ENCODE data around the gene BORCS5.
A peak's percentile ranks its signal among the peaks of the same experiment; 100 is the strongest.
"Not testable (repeated sequence)": the region's sequence is repeated elsewhere in the genome, so short reads cannot be mapped to it uniquely, and the experiment has no call there.

The BORCS5 gene

DNA sequence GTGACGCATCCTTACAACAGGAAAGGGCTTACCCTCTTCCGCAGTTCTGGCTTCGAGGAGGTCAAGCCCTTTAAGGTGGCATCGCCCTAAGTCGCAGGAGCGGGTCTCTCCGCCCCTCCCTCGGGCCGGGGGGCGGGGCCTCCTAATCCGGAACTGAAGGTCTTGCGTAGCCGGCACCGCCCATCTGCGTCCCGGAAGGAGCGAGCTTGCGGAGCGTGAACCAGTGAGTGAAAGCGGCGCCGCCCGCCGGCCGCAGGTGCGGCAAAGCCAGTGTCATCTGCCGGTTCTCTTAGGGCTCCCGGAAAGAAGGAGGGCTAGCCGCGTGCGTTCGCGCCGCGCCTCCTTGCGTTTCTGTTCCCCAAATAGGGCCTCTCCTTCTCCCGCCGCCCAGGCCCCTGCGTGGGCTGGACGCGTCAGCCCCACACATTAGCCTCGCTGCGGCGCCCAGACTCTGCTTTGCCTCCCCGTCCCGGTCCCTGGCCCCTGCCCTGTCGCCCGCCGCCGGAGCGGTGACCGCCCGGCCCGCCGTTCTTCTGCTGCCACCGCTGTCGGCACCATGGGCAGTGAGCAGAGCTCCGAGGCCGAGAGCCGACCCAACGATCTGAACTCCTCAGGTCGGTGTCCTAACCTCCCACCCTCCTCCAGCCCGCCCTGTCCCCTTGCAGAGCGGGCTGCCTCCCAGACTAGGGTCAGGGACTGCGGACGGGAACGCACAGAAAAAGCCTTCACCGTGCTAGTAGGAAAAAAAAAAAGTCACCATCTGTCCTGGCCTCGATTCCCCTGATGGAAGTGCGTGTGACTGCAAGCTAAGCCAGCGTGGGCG, at the start of gene BORCS5:
Gene BORCS5, plus strand, starts transcription at position 183 of the 823 bp plus-strand sequence. Its CDS starts 374 bp downstream, at position 557.
- DNase-seq (ENCODE audit: extremely low read depth in 1 of 2, low read depth in 1 of 2): peak; percentile 97

DNA sequence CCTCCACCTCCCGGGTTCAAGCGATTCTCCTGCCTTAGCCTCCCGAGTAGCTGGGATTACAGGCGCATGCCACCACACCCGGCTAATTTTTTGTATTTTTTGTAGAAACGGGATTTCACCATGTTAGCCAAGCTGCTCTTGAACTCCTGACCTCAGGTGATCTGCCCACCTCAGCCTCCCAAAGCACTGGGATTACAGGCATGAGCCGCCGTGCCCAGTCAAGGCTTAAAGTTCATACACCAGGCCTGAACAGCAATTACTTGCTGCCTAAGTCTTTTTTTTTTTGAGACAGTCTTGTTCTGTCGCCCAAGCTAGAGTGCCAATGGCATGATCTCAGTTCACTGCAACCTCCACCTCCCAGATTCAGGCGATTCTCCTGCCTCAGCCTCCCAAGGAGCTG, 46.2 kb upstream of the BORCS5 start:
- DNase-seq (ENCODE audit: extremely low read depth in 1 of 2, low read depth in 1 of 2): not testable (repeated sequence)

DNA sequence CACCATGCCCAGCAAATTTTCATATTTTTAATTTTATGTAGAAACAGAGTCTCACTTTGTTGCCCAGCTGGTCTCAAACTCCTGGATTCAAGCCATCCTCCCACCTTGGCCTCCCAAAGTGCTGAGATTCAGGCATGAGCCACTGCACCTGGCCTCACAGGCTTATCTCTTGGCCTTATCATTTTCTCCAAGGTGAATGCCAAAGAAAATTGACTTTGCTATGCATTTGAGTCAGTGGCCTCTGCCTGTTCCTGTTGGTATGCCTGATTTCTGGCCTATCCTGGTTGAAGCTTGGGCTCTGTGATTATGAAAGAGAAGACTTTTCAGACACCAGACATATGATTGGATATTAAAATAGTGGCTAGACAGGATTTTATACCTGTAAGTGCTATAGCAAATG, 41.0 kb upstream of the BORCS5 start:
- no peak for DNase-seq (ENCODE audit: extremely low read depth in 1 of 2, low read depth in 1 of 2)

- DNase-seq (ENCODE audit: extremely low read depth in 1 of 2, low read depth in 1 of 2): no peak
Measured at GRCh38 chr12:12319451-12320183, 37.3 kb upstream of the BORCS5 start.

- no peak for DNase-seq (ENCODE audit: extremely low read depth in 1 of 2, low read depth in 1 of 2)
Measured at GRCh38 chr12:12323118-12323517, 33.8 kb upstream of the BORCS5 start.

DNA sequence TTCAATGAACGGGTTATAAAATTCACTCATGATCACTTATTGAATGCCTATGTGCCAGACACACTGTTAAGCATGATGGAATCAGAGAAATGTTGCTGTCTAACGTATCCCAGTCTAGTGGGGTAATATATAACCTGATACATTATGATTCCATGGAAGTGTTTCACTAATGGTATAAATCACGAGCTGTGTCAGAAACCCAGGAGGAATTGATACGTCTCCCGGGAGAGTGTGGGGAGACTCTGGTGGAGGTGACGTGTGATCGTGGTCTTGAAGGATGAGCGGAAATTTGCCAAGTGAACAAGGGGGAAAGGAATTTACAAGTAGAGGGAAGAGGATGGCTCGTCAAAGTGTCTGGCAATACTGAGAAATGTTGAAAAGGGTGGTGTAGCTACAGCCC, 33.3 kb upstream of the BORCS5 start:
- no peak for DNase-seq (ENCODE audit: extremely low read depth in 1 of 2, low read depth in 1 of 2)

DNA sequence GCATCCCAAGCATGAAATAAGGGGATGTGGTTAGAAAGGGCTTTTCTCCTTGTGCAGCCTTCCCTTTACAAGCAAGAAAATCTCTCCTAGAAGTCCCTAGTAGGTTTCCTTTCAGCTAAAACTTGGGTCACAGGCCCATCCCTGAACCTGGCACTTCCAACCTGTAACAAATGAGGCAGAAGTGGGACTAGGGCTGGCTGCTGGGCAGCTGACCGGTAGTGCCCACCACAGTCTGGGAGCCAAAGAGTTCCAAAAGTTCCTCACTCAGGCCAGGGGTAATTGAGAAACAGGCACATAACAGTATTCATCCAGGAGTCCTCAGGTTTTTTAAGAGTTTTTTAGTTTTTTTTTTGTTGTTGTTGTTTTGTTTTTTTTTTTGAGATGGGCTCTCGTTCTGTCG, 30.6 kb upstream of the BORCS5 start:
- DNase-seq (ENCODE audit: extremely low read depth in 1 of 2, low read depth in 1 of 2): no peak

GRCh38 chr12:12327802-12328201, 29.1 kb upstream of the BORCS5 start:
- no peak for DNase-seq (ENCODE audit: extremely low read depth in 1 of 2, low read depth in 1 of 2)

GRCh38 chr12:12331244-12331771, 25.6 kb upstream of the BORCS5 start:
- DNase-seq (ENCODE audit: extremely low read depth in 1 of 2, low read depth in 1 of 2): no peak

DNA sequence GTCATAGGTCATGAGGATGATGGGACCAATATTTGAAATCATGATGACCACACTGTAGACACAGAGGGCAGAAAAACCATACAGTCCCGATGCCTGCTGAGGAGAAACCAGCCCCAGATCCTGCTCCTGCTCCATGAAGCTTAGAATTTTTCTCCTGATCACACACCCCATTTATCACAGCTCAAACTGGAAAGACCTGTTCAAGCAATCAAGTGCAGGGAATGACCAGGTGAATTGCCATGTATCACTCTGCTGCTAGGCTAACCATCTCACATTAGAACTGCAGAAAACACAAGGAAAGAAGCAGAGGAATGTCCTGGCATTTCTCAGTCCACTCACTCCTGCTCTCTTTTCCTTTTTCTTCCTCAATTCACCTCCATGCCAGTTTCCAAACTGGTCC, 25.0 kb upstream of the BORCS5 start:
- no peak for DNase-seq (ENCODE audit: extremely low read depth in 1 of 2, low read depth in 1 of 2)

DNA sequence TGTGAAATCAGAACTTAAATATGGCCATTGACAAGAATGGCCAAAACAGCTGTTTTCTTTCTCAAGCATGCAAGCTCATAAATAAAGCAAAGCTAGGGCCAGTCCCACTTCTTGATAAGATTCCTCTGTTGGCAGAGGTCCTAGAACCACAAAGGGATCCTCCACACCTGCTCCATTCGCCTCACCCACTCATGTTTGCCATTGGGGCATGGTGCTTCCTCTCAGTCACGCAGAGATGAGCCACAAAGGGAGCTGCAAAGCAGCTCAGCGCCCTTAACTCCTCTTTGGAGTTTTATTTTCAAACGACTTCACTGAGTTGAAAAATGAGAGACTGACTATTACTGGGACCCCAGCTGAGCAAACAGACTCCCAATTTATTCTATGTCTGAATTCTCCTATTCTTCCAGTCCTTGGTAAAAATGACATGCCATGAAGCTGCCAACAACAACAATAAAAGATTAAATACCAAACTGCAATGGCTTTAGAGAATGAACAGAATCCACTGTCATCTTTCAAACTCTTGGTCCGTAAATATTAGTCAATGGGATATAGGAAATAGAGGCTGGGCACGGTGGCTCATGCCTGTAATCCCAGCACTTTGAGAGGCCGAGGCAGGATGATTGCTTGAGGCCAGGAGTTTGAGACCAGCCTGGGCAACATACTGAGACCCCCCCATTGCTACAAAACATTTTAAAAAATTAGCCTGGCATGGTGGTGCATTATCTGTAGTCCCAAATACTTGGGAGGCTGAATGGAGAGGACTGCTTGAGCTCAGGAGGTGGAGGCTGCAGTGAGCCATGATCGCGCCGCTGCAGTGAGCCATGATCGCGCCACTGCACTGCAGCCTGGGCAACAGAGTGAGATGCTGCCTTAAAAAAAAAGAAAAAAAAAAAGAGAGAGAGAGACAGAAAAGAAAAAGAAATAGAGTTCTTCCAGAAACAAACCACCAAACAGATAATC, 23.2 kb upstream of the BORCS5 start:
- DNase-seq (ENCODE audit: extremely low read depth in 1 of 2, low read depth in 1 of 2): no peak

DNA sequence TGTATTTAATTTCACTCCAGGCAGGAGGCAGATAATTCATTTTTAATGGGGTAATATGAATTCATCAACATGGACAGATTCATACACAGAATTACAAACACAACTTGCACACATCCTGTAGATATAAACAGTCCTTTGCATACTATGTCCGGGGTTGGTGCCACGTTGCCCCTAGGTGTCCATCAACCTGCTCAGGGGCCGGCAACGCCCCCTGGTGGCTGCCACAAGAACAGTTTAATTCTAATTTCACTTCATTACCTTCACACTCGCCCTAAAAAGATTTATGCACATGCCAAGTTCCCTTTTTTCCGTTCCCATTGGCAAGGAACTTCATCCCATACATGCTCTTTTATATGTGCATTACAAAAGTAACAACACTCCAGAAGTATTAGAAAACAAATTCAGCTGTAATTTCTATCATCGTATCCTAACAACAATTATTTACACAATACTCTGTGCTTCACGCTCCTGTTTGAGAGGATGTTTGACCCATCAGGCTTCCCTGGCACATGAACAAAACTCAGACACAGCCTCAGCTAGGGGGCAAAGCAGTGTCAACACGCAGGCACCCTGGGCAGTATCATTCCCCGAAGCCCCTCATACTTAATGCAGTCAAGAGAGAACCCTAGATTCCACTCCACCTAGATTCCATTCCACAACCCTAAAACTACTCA, 22.4 kb upstream of the BORCS5 start:
- DNase-seq (ENCODE audit: extremely low read depth in 1 of 2, low read depth in 1 of 2): peak in 1 of 2 donors; percentile 37

- no peak for DNase-seq (ENCODE audit: extremely low read depth in 1 of 2, low read depth in 1 of 2)
Measured at GRCh38 chr12:12336049-12336411, 20.8 kb upstream of the BORCS5 start.

DNA sequence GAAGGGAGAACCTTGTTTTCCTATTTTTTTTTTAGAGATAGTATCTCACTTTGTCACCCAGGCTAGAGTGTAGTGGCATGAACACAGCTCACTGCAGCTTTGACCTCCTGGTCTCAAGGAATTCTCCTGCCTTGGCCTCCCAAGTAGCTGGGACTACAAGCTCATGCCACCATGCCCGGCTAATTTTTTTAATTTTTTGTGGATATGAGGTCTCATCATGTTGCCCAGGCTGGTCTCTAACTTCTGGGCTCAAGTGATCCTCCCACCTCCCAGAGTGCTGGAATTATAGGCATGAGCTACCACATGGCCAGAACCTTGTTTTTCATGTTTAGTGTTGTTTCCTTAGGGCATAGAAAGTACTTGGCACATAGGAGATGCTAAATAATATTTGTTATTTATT, 20.4 kb upstream of the BORCS5 start:
- no peak for DNase-seq (ENCODE audit: extremely low read depth in 1 of 2, low read depth in 1 of 2)

- no peak for DNase-seq (ENCODE audit: extremely low read depth in 1 of 2, low read depth in 1 of 2)
Measured at GRCh38 chr12:12338527-12339168, 18.2 kb upstream of the BORCS5 start.

DNA sequence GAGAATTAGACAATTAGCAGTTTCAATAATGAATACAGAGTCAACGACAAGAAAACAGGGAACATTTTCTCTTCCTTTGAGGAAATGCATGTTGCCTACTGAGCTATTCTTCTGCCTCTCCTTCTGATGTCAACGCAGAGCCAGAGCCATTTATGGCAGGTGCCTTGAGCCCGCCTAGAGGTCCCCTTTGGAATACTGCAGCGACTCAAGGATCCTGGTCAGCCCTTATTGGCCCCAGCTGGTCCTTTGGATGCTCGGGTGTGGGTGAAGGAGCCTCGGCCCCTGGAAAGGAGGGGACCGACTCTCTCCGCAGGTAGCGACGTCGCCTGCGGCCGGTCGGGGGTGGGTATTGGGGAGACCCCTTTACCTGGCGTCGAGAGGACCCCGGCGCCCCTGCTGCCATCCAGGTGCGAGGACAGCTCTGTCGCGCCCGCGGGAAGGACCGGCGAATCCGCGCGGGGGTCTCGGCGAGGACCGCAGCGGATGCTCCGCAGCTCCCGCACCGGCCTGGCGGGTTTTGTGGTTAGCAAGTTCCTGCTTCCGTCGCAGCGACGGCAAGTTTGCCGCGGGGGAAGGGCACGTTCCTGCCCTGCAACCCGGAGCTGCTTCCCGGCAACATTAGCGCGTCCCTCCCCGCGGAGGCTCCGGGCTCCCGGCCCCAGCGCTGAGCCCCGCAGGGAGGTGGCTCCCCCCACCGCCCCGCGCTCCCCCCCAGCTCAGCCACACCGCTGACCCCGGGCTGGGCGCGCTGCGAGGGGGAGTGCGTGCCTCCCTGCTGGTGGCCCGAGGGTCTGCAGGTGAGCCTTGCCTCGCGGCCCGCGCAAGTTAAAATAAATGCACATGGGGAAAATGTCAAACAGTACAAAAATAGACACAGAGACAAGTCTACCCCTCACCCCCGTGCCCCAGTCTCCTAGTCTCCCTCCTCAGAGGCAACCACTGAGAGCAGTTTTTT, 6.9 kb upstream of the BORCS5 start, which contains the start of gene MANSC1:
Gene MANSC1, minus strand, starts transcription at position 532 of the 955 bp plus-strand sequence. CDS start 6,928 bp downstream, outside the sequence.
- no peak for DNase-seq (ENCODE audit: extremely low read depth in 1 of 2, low read depth in 1 of 2)

- DNase-seq (ENCODE audit: extremely low read depth in 1 of 2, low read depth in 1 of 2): no peak
Measured at GRCh38 chr12:12350868-12351463, 5.9 kb upstream of the BORCS5 start.

Measured in stimulated activated CD8-positive, alpha-beta memory T cell treated with anti-CD3 and anti-CD28 coated beads, Interleukin-7, amount 100 ng/mL, for 48 hours (primary cell).